Measurements from ENCODE around the gene FZD10.

Gene FZD10

GRCh38 chr12:130162267-130162666 is at the start of gene FZD10:
Gene FZD10, plus strand, starts transcription at chr12:130162464. Its CDS starts 479 bp downstream, at chr12:130162943.
- no peak for DNase-seq

GRCh38 chr12:130114952-130115351 is 47.3 kb upstream of the FZD10 start:
- no peak for DNase-seq

GRCh38 chr12:130115646-130116045 is 46.6 kb upstream of the FZD10 start:
- no peak for DNase-seq

GRCh38 chr12:130116791-130117190 is 45.5 kb upstream of the FZD10 start:
- DNase-seq = no peak

GRCh38 chr12:130117233-130117632 is 45.0 kb upstream of the FZD10 start:
- no peak for DNase-seq

GRCh38 chr12:130117701-130118100 is 44.6 kb upstream of the FZD10 start:
- DNase-seq = no peak

GRCh38 chr12:130118181-130118580 is 44.1 kb upstream of the FZD10 start:
- DNase-seq = no peak

GRCh38 chr12:130119241-130119861 is 42.9 kb upstream of the FZD10 start:
- DNase-seq = no peak

- no peak for DNase-seq
Measured at GRCh38 chr12:130120012-130120805, 42.1 kb upstream of the FZD10 start.

- DNase-seq = no peak
Measured at GRCh38 chr12:130121226-130122000, 40.9 kb upstream of the FZD10 start.

- DNase-seq = no peak
Measured at GRCh38 chr12:130122356-130122755, 39.9 kb upstream of the FZD10 start.

- DNase-seq = no peak
Measured at GRCh38 chr12:130124106-130124505, 38.2 kb upstream of the FZD10 start.

- DNase-seq = no peak
Measured at GRCh38 chr12:130124605-130125244, 37.5 kb upstream of the FZD10 start.

- DNase-seq = no peak
Measured at GRCh38 chr12:130126023-130126432, 36.2 kb upstream of the FZD10 start.

GRCh38 chr12:130127532-130127911 is 34.7 kb upstream of the FZD10 start:
- no peak for DNase-seq

GRCh38 chr12:130127912-130128789 is 34.1 kb upstream of the FZD10 start:
- no peak for DNase-seq

- DNase-seq = no peak
Measured at GRCh38 chr12:130128790-130129735, 33.2 kb upstream of the FZD10 start.

- DNase-seq = no peak
Measured at GRCh38 chr12:130130346-130130745, 31.9 kb upstream of the FZD10 start.

GRCh38 chr12:130131025-130131424 is 31.2 kb upstream of the FZD10 start:
- no peak for DNase-seq

GRCh38 chr12:130131801-130132200 is 30.5 kb upstream of the FZD10 start:
- DNase-seq = no peak

Data from cerebellar nuclear complex (tissue), 1 donor.